Hematopoietic multipotent progenitor cell treated with erythropoietin and hydrocortisone succinate and interleukin-3 and kit ligand, for 15 days (in vitro differentiated cells): ENCODE data around the gene GID4.
A peak's percentile ranks its signal among the peaks of the same experiment; 100 is the strongest.
"Not testable (repeated sequence)": the region's sequence is repeated elsewhere in the genome, so short reads cannot be mapped to it uniquely, and the experiment has no call there.

Experiments
- DNase-seq: peaks from one replicate; pipeline ENCODE4 v3.0.0-alpha.2; 2015; ENCODE audit warnings: low spot score

Gene GID4

GRCh38 chr17:18038861-18039534 is at the start of gene GID4, which contains the start of gene ATPAF2:
Gene GID4 (plus strand): TSS chr17:18039408. CDS start chr17:18039465, 57 bp downstream.
Gene ATPAF2 (minus strand): TSS chr17:18039168. CDS start chr17:18039013, 155 bp downstream.
- DNase-seq, result peak; percentile 99

- no peak for DNase-seq
Measured at GRCh38 chr17:17989618-17990017, 49.6 kb upstream of the GID4 start.

GRCh38 chr17:17990282-17990681 is 48.9 kb upstream of the GID4 start:
- DNase-seq, result no peak

- DNase-seq, result no peak
Measured at GRCh38 chr17:17993366-17993765, 45.8 kb upstream of the GID4 start.

DNA sequence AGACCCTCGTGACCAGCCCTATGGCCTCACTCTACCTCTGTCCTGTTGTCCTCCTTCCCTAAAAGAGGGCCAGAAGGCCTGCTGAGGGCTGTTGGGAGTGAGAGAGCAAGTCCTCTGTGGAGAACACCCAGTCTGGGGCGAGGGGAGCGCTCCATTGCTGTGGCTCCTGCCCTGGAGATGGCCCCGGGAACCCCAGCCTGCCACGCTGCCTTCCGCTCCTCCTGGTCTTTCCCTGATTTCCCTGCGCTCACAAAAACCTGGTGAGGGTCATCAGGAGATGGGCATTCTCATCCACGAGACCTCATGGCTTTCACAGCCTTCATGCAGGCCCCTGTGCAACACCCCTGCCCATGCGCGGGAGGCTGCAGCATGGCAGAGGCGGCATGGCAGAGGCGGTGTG is 45.4 kb upstream of the GID4 start:
- no peak for DNase-seq

GRCh38 chr17:17994271-17995069 is 44.7 kb upstream of the GID4 start:
- DNase-seq, result peak; percentile 10

GRCh38 chr17:17995887-17996286 is 43.3 kb upstream of the GID4 start:
- not testable (repeated sequence) for DNase-seq

DNA sequence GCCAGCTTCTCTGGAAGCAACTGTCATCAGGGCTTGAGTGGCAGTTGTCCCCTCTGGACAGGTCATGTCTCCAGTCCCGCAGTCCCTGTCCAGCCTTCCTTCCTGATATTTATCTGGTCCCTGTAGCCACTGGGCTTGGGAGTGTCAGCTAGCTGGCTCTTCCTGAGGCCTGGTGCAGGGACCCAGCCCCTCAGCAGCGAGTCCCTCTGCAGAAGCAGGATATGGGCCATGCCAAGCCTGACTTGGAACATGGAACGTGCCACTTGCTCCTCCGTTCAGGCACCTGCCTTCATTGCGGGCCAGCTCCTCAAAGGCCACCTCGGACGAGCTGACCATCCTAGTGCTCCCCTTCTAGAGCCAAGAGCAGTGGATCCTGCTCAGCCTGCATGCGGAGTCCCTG is 40.3 kb upstream of the GID4 start:
- DNase-seq, result no peak

- no peak for DNase-seq
Measured at GRCh38 chr17:17999364-18000029, 39.7 kb upstream of the GID4 start.

DNA sequence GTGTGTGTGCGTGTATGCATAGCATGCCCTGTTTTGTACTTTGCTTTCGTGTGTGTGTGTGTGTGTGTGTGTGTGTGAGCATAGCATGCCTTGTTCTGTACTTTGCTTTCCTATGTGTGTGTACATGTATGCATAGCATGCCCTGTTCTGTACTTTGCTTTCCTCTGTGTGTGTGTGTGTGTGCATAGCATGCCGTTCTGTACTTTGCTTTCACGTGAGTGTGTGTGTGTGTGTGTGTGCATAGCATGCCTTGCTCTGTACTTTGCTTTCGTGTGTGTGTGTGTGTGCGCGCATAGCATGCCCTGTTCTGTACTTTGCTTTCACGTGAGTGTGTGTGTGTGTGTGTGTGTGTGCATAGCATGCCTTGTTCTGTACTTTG is 39.2 kb upstream of the GID4 start:
- DNase-seq, result no peak

- no peak for DNase-seq
Measured at GRCh38 chr17:18002171-18002570, 37.0 kb upstream of the GID4 start.

- no peak for DNase-seq
Measured at GRCh38 chr17:18004345-18004744, 34.9 kb upstream of the GID4 start.

GRCh38 chr17:18004884-18005305 is 34.3 kb upstream of the GID4 start:
- no peak for DNase-seq

DNA sequence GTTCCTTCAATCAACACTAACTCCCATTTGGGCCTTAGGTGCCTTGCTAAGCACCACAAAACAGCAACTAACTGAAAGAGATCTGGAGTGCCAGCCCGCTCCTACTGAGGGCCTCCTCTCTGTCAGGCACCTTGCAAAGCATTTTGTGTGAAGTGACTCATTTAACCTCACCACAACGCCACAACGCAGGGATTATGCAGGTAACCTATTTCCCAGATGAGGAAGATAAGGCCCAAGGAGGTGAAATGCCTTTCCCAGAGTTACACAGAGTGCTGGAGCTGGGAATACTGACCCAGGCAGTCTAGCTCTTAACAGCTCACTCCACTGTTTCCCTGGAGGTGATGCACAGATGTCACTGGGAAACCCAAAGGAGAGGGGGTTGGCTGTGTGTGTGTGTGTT is 33.7 kb upstream of the GID4 start:
- no peak for DNase-seq

DNA sequence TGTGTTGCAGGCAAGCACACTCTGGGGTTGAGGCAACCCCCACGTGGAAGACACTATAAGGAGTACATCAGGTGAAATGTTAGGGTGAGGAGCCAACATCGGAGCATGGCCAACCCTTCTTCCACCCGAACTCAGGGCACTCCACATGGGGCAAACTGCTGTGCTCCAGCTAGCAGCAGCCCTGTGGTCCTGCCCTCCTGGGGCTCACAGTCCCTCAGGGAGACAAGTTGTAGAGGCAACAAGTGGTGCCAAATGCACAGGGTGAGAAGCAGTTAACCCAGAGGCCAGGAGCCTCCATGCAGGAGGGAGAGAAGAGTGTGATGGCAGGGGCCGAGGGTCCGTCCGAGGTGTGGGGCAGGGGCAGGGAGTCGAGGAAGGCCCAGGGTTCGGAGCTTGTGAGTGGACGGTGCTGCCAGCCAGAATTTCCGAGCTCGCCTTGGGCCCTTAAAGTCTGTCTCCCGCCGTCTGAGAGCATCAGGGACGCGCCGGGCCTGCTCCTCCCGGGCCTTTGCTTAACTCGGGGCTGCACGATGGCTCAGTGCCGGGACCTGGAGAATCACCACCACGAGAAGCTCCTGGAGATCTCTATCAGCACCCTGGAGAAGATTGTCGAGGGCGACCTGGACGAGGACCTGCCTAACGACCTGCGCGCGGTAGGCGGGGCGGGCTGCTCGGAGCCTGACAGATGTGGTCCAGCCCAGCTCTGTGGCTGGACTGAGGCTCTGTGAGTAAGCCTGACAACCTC is 32.5 kb upstream of the GID4 start:
- no peak for DNase-seq

DNA sequence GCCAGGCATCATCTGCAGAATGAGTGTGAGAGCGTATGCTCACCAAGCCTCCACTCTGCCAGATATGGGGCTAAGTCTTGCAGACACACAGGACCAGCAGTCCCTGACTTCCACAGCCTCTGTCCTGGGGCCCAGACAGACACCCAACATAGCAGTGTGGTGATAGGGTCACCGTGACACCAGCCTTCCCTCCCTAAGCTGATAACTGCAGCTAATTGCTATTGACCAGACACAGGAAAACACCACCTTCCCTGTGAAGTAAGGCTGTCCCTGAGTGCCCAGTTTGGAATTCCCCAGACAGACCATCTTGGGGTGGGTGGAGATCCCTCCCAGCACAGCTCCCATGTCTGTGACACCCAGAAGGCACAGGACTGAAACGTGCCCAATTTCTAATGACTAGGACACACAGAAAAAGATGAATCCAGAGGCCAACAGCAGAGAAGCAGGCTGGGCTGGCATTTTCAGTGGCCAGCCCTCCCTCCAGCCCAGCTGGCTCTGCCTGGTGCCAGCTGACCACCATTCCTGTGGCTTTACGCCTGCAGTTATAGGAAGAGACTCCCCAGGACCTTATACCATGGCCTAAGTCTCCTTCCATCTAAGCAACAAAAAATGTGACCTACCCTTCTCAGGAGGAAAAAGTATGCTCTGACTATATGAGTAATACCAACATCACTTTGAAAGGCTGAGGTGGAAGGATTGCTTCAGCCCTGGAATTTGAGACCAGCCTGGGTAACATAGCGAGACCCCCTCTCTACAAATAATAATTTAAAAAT is 30.5 kb upstream of the GID4 start:
- DNase-seq, result no peak

DNA sequence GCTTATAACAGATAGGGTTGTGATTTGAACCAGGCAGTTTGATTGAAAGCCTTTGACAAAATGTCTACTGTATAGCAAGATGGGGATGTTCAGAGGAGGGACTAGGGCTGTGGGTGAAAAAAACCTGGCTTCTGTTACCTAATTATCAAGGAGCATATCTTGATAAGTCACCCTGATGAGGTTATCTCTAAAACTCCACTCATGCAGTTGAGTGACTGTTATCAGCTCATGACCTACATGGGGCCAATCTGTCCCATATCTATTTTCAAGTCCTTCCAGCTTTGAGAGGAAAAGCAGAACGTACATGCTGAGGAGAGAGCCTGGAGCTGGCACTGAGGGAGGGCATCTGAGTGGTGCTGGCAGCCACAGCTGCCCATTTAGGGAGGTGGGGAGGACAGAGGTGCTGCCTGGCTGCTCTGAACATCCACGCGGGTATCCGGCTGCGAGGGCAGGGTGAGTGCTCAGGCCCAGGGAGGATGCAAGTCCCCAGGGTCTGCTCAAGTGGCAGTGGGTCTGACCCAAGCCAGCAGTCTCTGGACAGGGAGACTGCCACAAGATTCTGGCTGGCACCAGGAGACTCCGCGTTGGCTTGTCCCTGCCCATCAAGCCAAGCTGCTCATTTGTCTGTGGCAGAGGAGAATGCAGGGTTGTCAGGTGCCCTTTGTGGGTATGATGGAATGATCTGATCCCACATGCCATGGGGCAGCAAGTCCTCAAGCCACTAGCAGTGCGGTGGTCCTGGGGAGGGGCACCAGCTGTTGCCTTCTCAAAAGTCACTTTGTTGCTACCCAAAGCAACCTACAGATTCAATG is 29.4 kb upstream of the GID4 start:
- no peak for DNase-seq

GRCh38 chr17:18011286-18011685 is 27.9 kb upstream of the GID4 start:
- DNase-seq, result no peak

- DNase-seq, result no peak
Measured at GRCh38 chr17:18014006-18014405, 25.2 kb upstream of the GID4 start.

- DNase-seq, result no peak
Measured at GRCh38 chr17:18015593-18015992, 23.6 kb upstream of the GID4 start.

DNA sequence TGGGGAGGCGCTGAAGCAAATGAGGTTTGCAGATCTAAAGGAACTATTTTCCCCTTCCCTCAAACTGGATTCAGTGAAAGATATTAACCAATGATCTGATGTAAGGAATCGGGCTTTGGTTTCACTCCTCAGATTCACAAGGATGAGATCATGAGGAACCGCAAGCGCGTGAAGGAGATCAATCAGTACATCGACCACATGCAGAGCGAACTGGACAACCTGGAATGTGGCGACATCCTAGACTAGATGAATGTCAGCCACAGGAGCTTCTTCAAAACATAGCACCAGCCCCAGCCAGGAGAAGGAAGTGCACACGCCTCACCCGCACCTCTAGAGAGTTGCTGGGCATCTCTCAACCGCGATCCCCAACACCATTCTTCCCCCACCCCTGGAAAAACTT is 22.8 kb upstream of the GID4 start:
- no peak for DNase-seq
